DLD1 (cell line): ENCODE measurements around the gene NFAM1.

ENCODE experiments used
- in situ Hi-C: cut with HindIII; loops from 2 replicates; pipeline ENCODE4 v1.10.0; 2017; ENCODE audit warnings: low sequenced_read_pairs

Gene NFAM1

GRCh38 chr22:42388130-42388797, 43.9 kb downstream of the NFAM1 start:
- in situ Hi-C loops = no loop called here

DNA sequence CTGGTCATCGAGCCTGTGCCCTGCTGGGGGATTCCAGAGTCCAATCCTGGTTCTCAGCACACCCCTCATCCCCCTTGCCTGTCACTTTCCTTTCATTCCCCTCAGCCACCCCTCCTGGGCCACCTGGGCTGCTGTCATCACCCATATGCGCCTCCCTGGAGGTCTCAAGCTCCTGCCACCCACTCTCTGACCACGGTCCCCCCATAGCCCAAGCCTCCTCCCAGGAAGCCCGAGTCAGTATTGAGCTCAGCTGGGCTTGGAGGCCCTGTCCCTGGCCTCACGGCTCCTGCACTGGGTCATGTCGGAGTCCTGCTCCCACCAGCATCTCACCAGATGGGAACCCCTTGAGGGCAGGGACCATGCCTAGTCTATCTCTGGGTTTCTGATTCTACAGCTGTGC, 44.6 kb downstream of the NFAM1 start:
- in situ Hi-C loops = no loop called here

GRCh38 chr22:42385696-42386095, 46.5 kb downstream of the NFAM1 start:
- in situ Hi-C loops = no loop called here

- in situ Hi-C loops = no loop called here
These were observed 47.7 kb downstream of the NFAM1 start for GRCh38 chr22:42384506-42384905.

- in situ Hi-C loops = no loop called here
These were observed 48.3 kb downstream of the NFAM1 start for GRCh38 chr22:42383851-42384417.

DNA sequence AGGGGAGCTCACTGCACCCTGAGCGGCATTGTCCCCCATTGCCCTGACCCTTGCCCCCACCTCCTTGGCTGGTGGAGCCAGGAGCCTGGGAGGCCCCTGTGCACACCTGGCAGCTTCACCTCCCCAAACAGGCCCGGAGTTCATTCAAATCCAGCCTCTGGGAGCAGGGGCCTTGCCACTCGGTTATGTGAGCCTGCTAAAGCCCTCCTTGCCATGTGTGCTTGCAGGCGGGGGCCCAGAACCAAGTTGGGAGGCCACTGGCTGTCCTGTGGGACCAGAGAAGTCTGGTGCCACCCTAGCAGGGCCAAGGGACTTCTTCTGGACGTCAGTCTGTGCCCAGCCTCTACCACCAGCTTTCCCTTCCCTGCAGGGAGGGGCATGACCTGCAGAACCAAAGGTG, 48.9 kb downstream of the NFAM1 start:
- in situ Hi-C loops = no loop called here

DNA sequence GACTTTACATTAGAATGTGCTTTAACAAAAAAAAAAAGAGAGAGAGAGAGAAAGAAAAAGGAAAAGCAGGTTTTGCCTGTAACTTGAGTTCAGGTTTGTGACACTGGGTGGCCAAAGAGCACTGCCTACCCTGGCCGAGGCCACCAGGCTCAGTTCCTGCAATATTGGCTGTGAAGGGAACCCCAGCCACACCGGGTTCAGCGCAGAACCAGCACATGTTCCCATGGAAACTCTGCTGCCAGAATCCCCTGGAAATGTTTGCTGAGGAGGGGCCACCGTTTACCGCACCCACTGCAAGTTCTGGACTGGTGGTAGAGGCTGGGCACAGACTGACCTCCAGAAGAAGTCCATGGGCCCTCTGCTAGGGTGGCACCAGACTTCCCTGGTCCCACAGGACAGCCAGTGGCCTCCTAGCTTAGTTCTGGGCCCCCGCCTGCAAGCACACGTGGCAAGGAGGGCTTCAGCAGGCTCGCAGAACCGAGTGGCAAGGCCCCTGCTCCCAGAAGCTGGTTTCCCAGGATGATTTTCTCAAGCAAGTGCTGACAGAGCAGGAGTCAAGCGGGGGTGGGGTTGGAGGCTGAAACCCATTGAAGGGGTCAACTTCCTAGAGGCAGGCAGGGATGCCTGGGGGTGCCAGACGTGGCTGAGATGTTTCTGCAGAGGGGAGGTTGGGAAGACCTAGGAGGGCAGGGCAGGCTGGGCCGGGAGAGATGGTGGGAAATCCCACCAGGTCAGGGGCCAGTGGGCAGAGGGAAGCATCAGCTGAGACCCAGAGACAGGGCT, 51.2 kb downstream of the NFAM1 start:
- in situ Hi-C loops = no loop called here

- in situ Hi-C loops = no loop called here
These were observed 52.2 kb downstream of the NFAM1 start for GRCh38 chr22:42379966-42380537.

GRCh38 chr22:42376711-42377554, 55.3 kb downstream of the NFAM1 start:
- in situ Hi-C loops = no loop called here

DNA sequence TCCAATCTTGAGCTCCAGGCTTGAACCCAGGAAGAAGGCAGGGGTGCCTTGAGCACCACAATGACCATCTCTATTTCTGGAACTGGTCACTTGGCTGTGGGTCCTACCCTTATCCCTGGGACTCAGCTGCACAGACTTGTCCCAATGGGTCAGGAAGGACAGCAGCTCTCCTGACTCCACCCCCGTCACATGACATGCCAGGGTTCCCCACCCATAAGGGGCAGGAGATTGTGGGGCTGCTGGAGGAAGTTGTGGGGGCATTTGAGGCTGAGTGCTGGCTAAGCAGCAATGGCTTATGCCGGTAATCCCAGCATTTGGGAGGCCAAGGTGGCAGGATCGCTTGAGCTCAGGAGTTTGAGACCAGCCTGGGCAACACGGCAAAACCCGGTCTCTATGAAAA, 56.2 kb downstream of the NFAM1 start:
- in situ Hi-C loops = no loop called here

DNA sequence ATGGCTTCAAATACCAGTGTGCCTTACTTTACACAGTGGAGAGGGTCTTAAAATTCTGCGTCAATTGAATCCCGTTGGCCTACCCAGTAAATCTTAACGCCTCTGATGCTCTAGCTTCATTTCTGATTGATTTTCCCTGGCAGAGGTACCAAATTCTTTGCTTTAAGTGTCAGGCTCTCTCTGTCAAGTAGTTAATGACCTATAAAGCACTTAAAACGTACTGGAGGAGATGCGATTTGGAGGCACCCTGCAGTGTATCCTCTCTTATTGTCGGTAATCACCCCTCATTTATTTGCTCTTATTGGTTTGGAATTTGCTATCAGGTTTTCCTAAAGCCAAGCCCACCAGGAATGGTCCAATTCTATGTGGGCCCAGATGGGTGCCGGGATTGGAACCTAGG, 59.2 kb downstream of the NFAM1 start:
- in situ Hi-C loops = loop anchor here (25.0 kb wide), 1 partner anchor 211 kb away; no protein-coding TSS in a partner anchor

DNA sequence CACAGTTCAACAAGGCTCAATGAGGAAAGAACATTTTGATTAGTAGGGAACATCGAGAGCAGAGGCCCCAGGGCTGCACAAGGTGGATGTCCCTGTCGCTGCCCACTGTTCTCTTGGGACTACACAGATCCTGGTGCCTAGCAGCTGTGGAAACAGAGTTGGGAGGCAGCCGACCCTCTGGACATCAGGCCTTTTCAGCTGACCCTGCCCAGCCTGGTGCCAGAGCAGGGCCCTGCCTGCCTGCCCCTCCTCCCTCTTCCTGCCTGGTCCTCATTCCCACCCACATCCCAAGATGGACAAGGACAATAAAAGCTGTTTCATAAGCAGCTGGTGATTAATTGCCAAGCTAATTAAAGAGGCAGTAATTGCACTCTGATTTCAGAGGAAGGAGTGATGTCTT, 60.7 kb downstream of the NFAM1 start:
- in situ Hi-C loops = loop anchor here (25.0 kb wide), 1 partner anchor 209 kb away; no protein-coding TSS in a partner anchor

DNA sequence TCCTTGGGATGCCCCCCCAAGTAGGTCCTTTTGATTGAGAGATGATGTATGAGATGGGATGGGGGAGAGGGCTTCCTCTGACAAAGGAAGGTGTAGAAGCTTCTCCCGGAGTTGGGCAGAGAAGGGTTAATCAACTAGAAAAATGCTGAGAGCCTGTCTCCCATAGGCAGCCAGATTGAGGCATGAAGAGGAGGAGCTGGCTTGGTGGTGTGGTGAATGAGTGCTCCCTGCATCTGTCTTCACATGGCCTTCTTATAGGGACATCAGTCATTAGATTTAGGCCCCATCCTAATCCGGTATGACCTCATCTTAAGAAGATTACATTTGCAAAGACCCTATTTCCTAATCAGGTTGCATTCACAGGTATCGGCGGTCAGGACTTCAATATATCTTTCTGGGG, 61.1 kb downstream of the NFAM1 start:
- in situ Hi-C loops = loop anchor here (25.0 kb wide), 1 partner anchor 209 kb away; no protein-coding TSS in a partner anchor

DNA sequence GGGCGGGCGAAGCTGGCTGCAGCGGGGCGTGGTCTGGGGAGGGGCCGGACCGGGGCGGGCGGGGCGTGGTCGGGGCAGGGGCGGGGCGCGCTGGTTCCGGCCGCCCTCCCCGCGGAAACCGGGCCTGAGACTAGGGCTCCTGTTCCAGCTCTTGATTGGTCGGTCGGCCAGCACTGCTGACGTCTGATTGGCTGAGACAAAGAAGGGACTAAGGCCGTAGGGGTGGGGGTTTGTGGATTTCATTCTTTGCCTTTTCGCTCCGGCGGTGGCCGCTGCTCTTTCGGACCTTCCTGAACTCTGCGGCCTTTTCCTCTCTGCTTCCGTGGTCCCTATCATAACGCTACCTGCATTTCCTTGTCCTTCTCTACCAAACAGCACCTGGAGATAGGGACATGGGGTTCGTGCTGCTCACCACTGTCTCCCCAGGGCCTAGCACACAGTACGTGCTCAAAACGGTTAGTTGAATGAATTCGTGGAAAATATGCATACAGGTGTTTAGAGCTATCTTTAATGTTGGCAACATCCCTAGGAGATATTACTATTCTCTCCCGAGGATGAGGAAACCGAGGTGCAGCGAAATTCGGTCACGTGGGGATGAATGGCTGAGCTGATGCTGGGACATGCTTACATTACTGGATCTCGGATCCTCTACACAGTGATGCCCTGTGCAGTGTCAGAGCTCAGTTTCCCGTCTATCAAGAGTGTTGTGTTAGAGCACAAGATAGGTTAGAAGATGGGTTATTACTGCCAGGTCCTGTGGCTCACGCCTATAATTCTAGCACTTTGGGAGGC, 62.8 kb downstream of the NFAM1 start:
- in situ Hi-C loops = loop anchor here (25.0 kb wide), 1 partner anchor 207 kb away; no protein-coding TSS in a partner anchor

GRCh38 chr22:42368379-42369249, 63.6 kb downstream of the NFAM1 start:
- in situ Hi-C loops = loop anchor here (25.0 kb wide), 1 partner anchor 206 kb away; no protein-coding TSS in a partner anchor

DNA sequence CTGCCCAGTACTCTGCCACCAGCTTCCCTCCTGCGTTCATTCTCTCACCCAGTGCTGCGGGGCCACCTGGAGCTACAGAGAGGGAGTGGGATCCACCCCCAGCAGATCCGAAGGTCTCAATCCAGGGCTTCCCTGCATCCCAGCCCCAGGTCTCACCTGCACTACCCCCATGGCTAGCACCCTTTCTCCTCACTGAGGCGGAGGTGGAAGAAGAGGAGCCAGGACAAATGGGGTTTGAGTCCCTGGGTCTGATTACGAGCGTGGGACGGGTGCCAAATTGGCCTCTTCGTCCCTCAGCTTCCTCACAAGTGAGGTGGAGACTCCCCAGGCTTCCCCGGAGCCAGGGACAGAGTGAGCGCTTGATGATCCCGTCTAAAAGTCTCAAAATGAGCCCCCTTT, 64.2 kb downstream of the NFAM1 start:
- in situ Hi-C loops = loop anchor here (25.0 kb wide), 1 partner anchor 206 kb away; no protein-coding TSS in a partner anchor

DNA sequence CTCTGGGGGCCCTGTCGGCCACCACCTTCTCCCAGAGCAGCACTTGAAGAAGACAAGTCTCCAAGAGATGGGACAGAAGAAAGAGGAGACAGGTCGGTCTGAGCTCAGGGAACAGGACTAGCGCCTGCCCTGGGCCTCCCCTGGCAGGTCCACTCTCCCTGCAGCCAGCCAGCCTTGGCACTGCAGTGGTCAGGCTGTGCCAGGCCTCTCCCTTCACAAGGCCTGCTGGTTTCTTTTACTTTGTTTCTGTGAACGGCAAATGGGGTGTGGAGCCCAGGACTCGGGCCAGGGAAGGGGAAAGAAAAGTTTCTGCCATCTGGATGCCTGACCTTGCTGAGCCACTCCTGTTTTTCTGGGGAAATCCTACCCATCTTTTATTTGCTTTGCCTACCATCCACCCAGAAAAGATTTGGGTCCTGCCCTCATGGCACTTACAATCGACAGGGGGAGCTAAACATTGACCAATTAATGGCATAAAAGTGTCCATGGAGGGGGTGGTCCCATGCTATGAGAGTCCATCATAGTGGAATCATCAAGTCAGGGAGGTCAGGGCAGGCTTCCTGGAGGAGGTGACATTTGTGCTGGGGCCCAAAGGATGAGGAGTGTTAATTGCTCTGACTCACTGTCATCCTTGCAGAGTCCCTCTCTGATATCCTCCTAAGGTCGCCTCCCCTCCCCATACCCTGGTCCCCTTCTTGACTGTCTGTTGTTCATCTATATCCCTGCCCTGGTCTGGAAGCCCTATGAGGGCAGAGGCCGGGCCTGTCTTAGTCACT, 65.2 kb downstream of the NFAM1 start:
- in situ Hi-C loops = loop anchor here (25.0 kb wide), 1 partner anchor 205 kb away; no protein-coding TSS in a partner anchor
